GM19351 (cell line): ENCODE data around the gene WFS1.

Experiments
- ATAC-seq: cut with Tn5 transposase; IDR thresholded peaks from one replicate; pipeline ENCODE4 v1.9.1; 2021; ENCODE audit warnings: mild to moderate bottlenecking, moderate library complexity; ENCODE audit not compliant: unreplicated experiment

Gene WFS1

GRCh38 chr4:6335040-6335590 lies 65.5 kb downstream of the WFS1 start:
- no peak for ATAC-seq

GRCh38 chr4:6336166-6336565 lies 66.5 kb downstream of the WFS1 start:
- ATAC-seq: no peak

GRCh38 chr4:6337331-6337935 lies 67.8 kb downstream of the WFS1 start:
- ATAC-seq: no peak

GRCh38 chr4:6338175-6338950 lies 68.7 kb downstream of the WFS1 start:
- peak; percentile 81 for ATAC-seq

- no peak for ATAC-seq
Observed at GRCh38 chr4:6338951-6339817, 69.5 kb downstream of the WFS1 start.

- no peak for ATAC-seq
Observed at GRCh38 chr4:6339818-6340445, 70.3 kb downstream of the WFS1 start.

GRCh38 chr4:6340446-6341015 lies 70.9 kb downstream of the WFS1 start:
- ATAC-seq: no peak

GRCh38 chr4:6341696-6342095 lies 72.0 kb downstream of the WFS1 start:
- no peak for ATAC-seq

GRCh38 chr4:6342530-6343293 lies 73.1 kb downstream of the WFS1 start:
- no peak for ATAC-seq

- ATAC-seq: no peak
Observed at GRCh38 chr4:6343939-6344408, 74.3 kb downstream of the WFS1 start.

- ATAC-seq: no peak
Observed at GRCh38 chr4:6345096-6345830, 75.6 kb downstream of the WFS1 start.

GRCh38 chr4:6345866-6346265 lies 76.2 kb downstream of the WFS1 start:
- no peak for ATAC-seq

- no peak for ATAC-seq
Observed at GRCh38 chr4:6346373-6347110, 76.9 kb downstream of the WFS1 start.

- ATAC-seq: no peak
Observed at GRCh38 chr4:6347511-6348045, 77.9 kb downstream of the WFS1 start.

- no peak for ATAC-seq
Observed at GRCh38 chr4:6348408-6348807, 78.8 kb downstream of the WFS1 start.

GRCh38 chr4:6349896-6350603 lies 80.4 kb downstream of the WFS1 start:
- ATAC-seq: no peak

- no peak for ATAC-seq
Observed at GRCh38 chr4:6350646-6351045, 81.0 kb downstream of the WFS1 start.
